WI38 (cell line): Measurements from ENCODE around the gene PSMB9.

Experiments
- H3K4me3 ChIP-seq: 2 replicates; pipeline ENCODE4 v1.5.1; 2011; ENCODE audit warnings: low read depth, mild to moderate bottlenecking, control low read depth, low read length
- CTCF ChIP-seq: IDR thresholded peaks from 2 replicates; pipeline ENCODE4 v1.5.1; 2012; ENCODE audit warnings: low read depth, mild to moderate bottlenecking, control low read depth, low read length

Gene PSMB9

GRCh38 chr6:32816746-32817204, 37.2 kb upstream of the PSMB9 start, which contains the start of gene HLA-DOB:
Gene HLA-DOB, minus strand, starts transcription at chr6:32817002. Its CDS starts 51 bp downstream, at chr6:32816951.
- no peak for TF ChIP-seq CTCF

GRCh38 chr6:32818867-32819266, 35.1 kb upstream of the PSMB9 start:
- no peak overlapping the region for H3K4me3 ChIP-seq
- no peak for TF ChIP-seq CTCF

More at GRCh38 chr6:32816746-32817204, 37.2 kb upstream of the PSMB9 start, which contains the start of gene HLA-DOB:
- no peak within 1 kb of the TSS for H3K4me3 ChIP-seq

GRCh38 chr6:32819729-32820128, 34.3 kb upstream of the PSMB9 start:
- no peak overlapping the region for H3K4me3 ChIP-seq
- no peak for TF ChIP-seq CTCF

- no peak overlapping the region for H3K4me3 ChIP-seq
- no peak for TF ChIP-seq CTCF
Observed at GRCh38 chr6:32825966-32826365, 28.0 kb upstream of the PSMB9 start.

GRCh38 chr6:32827025-32827424, 27.0 kb upstream of the PSMB9 start:
- no peak for TF ChIP-seq CTCF
- H3K4me3 ChIP-seq, result no peak overlapping the region

- no peak overlapping the region for H3K4me3 ChIP-seq
- no peak for TF ChIP-seq CTCF
Observed at GRCh38 chr6:32829495-32829894, 24.5 kb upstream of the PSMB9 start.

GRCh38 chr6:32830017-32830416, 24.0 kb upstream of the PSMB9 start:
- TF ChIP-seq CTCF, result no peak

More at GRCh38 chr6:32830017-32830416, 24.0 kb upstream of the PSMB9 start:
- no peak overlapping the region for H3K4me3 ChIP-seq
